HG03139 (cell line): ENCODE data around the gene WNT6.

ENCODE experiments used
- ATAC-seq: cut with Tn5 transposase; IDR thresholded peaks from one replicate; pipeline ENCODE4 v1.9.1; 2021; ENCODE audit not compliant: unreplicated experiment

The WNT6 gene

GRCh38 chr2:218859556-218859987 lies at the start of gene WNT6:
WNT6 (plus strand) TSS chr2:218859805; CDS start chr2:218860038, 233 bp downstream.
- no peak for ATAC-seq

- ATAC-seq, result no peak
These were observed 49.3 kb upstream of the WNT6 start for GRCh38 chr2:218810256-218810655.

- no peak for ATAC-seq
These were observed 48.2 kb upstream of the WNT6 start for GRCh38 chr2:218811382-218811781.

GRCh38 chr2:218812096-218812815 lies 47.3 kb upstream of the WNT6 start:
- ATAC-seq, result no peak

GRCh38 chr2:218812861-218813260 lies 46.7 kb upstream of the WNT6 start:
- no peak for ATAC-seq

GRCh38 chr2:218813771-218814460 lies 45.7 kb upstream of the WNT6 start:
- ATAC-seq, result no peak

- ATAC-seq, result no peak
These were observed 44.9 kb upstream of the WNT6 start for GRCh38 chr2:218814540-218815243.

GRCh38 chr2:218815244-218815637 lies 44.4 kb upstream of the WNT6 start:
- ATAC-seq, result no peak

GRCh38 chr2:218815649-218816048 lies 44.0 kb upstream of the WNT6 start:
- ATAC-seq, result no peak

- no peak for ATAC-seq
These were observed 43.0 kb upstream of the WNT6 start for GRCh38 chr2:218816561-218817011.

- no peak for ATAC-seq
These were observed 40.5 kb upstream of the WNT6 start for GRCh38 chr2:218819093-218819492.

GRCh38 chr2:218820746-218821369 lies 38.7 kb upstream of the WNT6 start:
- no peak for ATAC-seq

GRCh38 chr2:218821605-218822211 lies 37.9 kb upstream of the WNT6 start:
- ATAC-seq, result no peak

- no peak for ATAC-seq
These were observed 37.0 kb upstream of the WNT6 start for GRCh38 chr2:218822622-218823021.

- no peak for ATAC-seq
These were observed 36.3 kb upstream of the WNT6 start for GRCh38 chr2:218823196-218823855.

GRCh38 chr2:218824004-218824403 lies 35.6 kb upstream of the WNT6 start:
- no peak for ATAC-seq

- no peak for ATAC-seq
These were observed 32.8 kb upstream of the WNT6 start for GRCh38 chr2:218826791-218827190.

GRCh38 chr2:218827701-218828476 lies 31.7 kb upstream of the WNT6 start:
- ATAC-seq, result no peak

- no peak for ATAC-seq
These were observed 31.2 kb upstream of the WNT6 start for GRCh38 chr2:218828477-218828778.
